HepG2 (cell line): Measurements from ENCODE around the gene TSG101. TPM values are rescaled to one million over a fixed set of nuclear protein-coding genes. Genes with fewer than 3 reads are reported as not detected.

ENCODE experiments used
- ATAC-seq: fragments of 200-7000 bp; cut with Tn5 transposase; 3 replicates; pipeline ENCODE4 v1.9.1; 2020; ENCODE audit warnings: mild to moderate bottlenecking, moderate library complexity
- BruUV-seq: library from RNA; stranded (reverse); fragments of 400-500 nt; replicated peaks from 2 replicates; lab custom pipeline; 2021; lab: Mats Ljungman, UMichigan
- CTCF ChIA-PET: fragments of 300-600 bp; formaldehyde crosslinking; extraction: SDS; loops from one replicate; lab custom pipeline; 2021; ENCODE audit warnings: low total read pairs, inconsistent platforms, low intra/inter-chr PET ratio; lab: Yijun Ruan, JAX
- POLR2A ChIA-PET: fragments of 350-600 bp; sonication (Branson Sonifier 250); formaldehyde crosslinking; loops from one replicate; lab custom pipeline; 2020; ENCODE audit warnings: antibody characterized with exemption, inconsistent platforms; lab: Yijun Ruan, JAX
- DNase-seq: peaks from one replicate; pipeline ENCODE4 v3.0.0-alpha.2; 2015; ENCODE audit warnings: low spot score
- FAIRE-seq: peaks from 3 replicates; lab custom pipeline; 2011; peaks lifted over from hg19 to GRCh38; lab: Jason Lieb, UNC
- H2AFZ ChIP-seq: one replicate; pipeline ENCODE4 v1.6.1; 2011; ENCODE audit warnings: low read length, inconsistent platforms
- H3K27ac ChIP-seq: fragments of 300-600 bp; 3 replicates; pipeline ENCODE4 v1.8.0; 2011; ENCODE audit warnings: mixed run types, mild to moderate bottlenecking, mixed read lengths, low read length, inconsistent platforms; ENCODE audit not compliant: insufficient read depth; ENCODE audit errors: extremely low read length
- H3K27me3 ChIP-seq, 2 experiments: fragments of 200-600 bp in 1 of 2; 2 replicates in 1 of 2; 3 replicates in 1 of 2; pipeline versions ENCODE4 v1.6.0 to v1.8.0; 2011; ENCODE audit warnings: low read length in 2 of 2, mild to moderate bottlenecking in 2 of 2, moderate library complexity in 2 of 2, inconsistent platforms in 1 of 2; ENCODE audit not compliant: insufficient read depth in 2 of 2, control insufficient read depth in 1 of 2
- H3K36me3 ChIP-seq, 2 experiments: fragments of 200-600 bp in 1 of 2; replicated peaks in 1 of 2; 2 replicates in 1 of 2; 3 replicates in 1 of 2; pipeline versions ENCODE4 v1.5.1 to v1.8.0; 2011; ENCODE audit warnings: low read length in 2 of 2, inconsistent platforms in 1 of 2; ENCODE audit not compliant: insufficient read depth in 2 of 2, control insufficient read depth in 1 of 2
- H3K4me1 ChIP-seq: 2 replicates; pipeline ENCODE4 v1.5.1; 2012; ENCODE audit warnings: low read length, inconsistent platforms; ENCODE audit not compliant: insufficient read depth
- H3K4me2 ChIP-seq: 2 replicates; pipeline ENCODE4 v1.6.0; 2011; ENCODE audit warnings: low read depth, low read length, inconsistent platforms
- H3K4me3 ChIP-seq, 3 experiments: fragments of 200-600 bp in 1 of 3; sonication (generic), shearing (Covaris generic) in 1 of 3; replicated peaks in 1 of 3; 2 replicates each; pipeline ENCODE4 v1.5.1; 2011 to 2016; ENCODE audit warnings: low read length in 3 of 3, inconsistent platforms in 2 of 3, low read depth in 2 of 3, mild to moderate bottlenecking in 2 of 3, control low read depth in 1 of 3, mixed read lengths in 1 of 3; ENCODE audit not compliant: insufficient read depth in 1 of 3
- H3K79me2 ChIP-seq: one replicate; pipeline ENCODE4 v1.6.1; 2011; ENCODE audit warnings: low read length, inconsistent platforms; ENCODE audit not compliant: insufficient read depth
- H3K9ac ChIP-seq: 2 replicates; pipeline ENCODE4 v1.6.0; 2011; ENCODE audit warnings: mild to moderate bottlenecking, low read depth, low read length, inconsistent platforms; ENCODE audit not compliant: insufficient read depth
- H3K9me3 ChIP-seq: 2 replicates; pipeline ENCODE4 v1.5.1; 2012; ENCODE audit warnings: mild to moderate bottlenecking, low read length
- H4K20me1 ChIP-seq: 2 replicates; pipeline ENCODE4 v1.6.0; 2011; ENCODE audit warnings: inconsistent platforms, mild to moderate bottlenecking, low read length, moderate library complexity; ENCODE audit not compliant: insufficient read depth
- MYPOP ChIP-seq: sonication (generic); formaldehyde crosslinking; IDR thresholded peaks from 2 replicates; pipeline ENCODE4 v1.8.1; 2023; ENCODE audit warnings: mild to moderate bottlenecking, moderate library complexity, missing genetic modification reagents
- SIX1 ChIP-seq: sonication (generic); formaldehyde crosslinking; IDR thresholded peaks from 2 replicates; pipeline ENCODE4 v1.4.0; 2020; ENCODE audit warnings: missing genetic modification reagents, borderline replicate concordance
- ZNF280B ChIP-seq: sonication (generic); formaldehyde crosslinking; IDR thresholded peaks from 2 replicates; pipeline ENCODE4 v1.5.0; 2020; ENCODE audit warnings: missing genetic modification reagents, mild to moderate bottlenecking, borderline replicate concordance
- ZNF75D ChIP-seq: sonication (generic); formaldehyde crosslinking; IDR thresholded peaks from 2 replicates; pipeline ENCODE4 v1.8.1; 2023; ENCODE audit warnings: missing genetic modification reagents, mild to moderate bottlenecking, borderline replicate concordance
- WGBS: methylation state at CpG from one replicate; pipeline ENCODE4 v1.1.6; 2017; ENCODE audit warnings: low lambda C conversion rate; 5-methylcytosine and 5-hydroxymethylcytosine counted together
- in situ Hi-C: cut with HindIII; loops from 2 replicates; pipeline ENCODE4 v1.10.0; 2017; ENCODE audit warnings: low pct_unique_long_range_greater_than_20kb; ENCODE audit not compliant: extremely low pct_ligation_motif_present
- intact Hi-C: fragments of 100-400 bp; cut with micrococcal nuclease; formaldehyde crosslinking; loops from one replicate; pipeline ENCODE4 v1.10.0; 2022; ENCODE audit not compliant: unreplicated experiment
- polyA plus RNA-seq, 8 experiments: library from polyadenylated mRNA; depleted of rRNA in 3 of 8; stranded (reverse) in 7 of 8; unstranded in 1 of 8; fragments of >200 nt; fragmentation: Illumina TruSeq in 4 of 8; extraction: Trizol in 4 of 8; gene quantifications; 2 replicates each; pipeline versions ENCODE4 v1.2.1 to v1.2.3, GENCODE V29; 2011 to 2016; ENCODE audit warnings: low read depth in 4 of 8, missing spikeins in 1 of 8, mixed read lengths in 1 of 8; ENCODE audit not compliant: insufficient read depth in 1 of 8
- total RNA-seq, 5 experiments: library from RNA; depleted of rRNA; stranded (reverse); fragments of >200 nt; fragmentation: Illumina TruSeq; extraction: Trizol; gene quantifications; 2 replicates each; pipeline ENCODE4 v1.2.3, GENCODE V29; 2016; ENCODE audit warnings: low read depth in 1 of 5
- TF ChIP-seq, protein P1 (sequence below): sonication (generic); formaldehyde crosslinking; IDR thresholded peaks from 2 replicates; pipeline ENCODE4 v1.8.0; 2022; ENCODE audit warnings: missing genetic modification reagents, mild to moderate bottlenecking, inconsistent platforms, borderline replicate concordance

TSG101 gene
- total and polyA plus RNA-seq, 2 of the 13 experiments (the other 11 are each of a cell fraction or from before 2014, with no cell fraction given), result 69.3 to 206 TPM

GRCh38 chr11:18471995-18472394 lies 54.7 kb downstream of the TSG101 start:
- H3K4me3 ChIP-seq, result no peak overlapping the region
- FAIRE-seq, result no peak
- H3K4me2 ChIP-seq, result no peak overlapping the region
- no peak overlapping the region for H3K27ac ChIP-seq
- H3K27me3 ChIP-seq, result no peaks in the 10 kb centered on the region
- H4K20me1 ChIP-seq, result no peaks in the 10 kb centered on the region
- no peaks in the 10 kb centered on the region for H3K9me3 ChIP-seq
- H3K36me3 ChIP-seq, result peaks cover 2 to 12% of the 10 kb centered on the region in 2 experiments; a peak in 4 of 5 replicates
- CTCF ChIA-PET, result no interaction called here
- H3K79me2 ChIP-seq, result no peaks in the 10 kb centered on the region
- in situ Hi-C loops (no loop called here), intact Hi-C loops (no loop called here)
- POLR2A ChIA-PET, result no interaction called here
- TF ChIP-seq ZNF75D (no peak), MYPOP (CRISPR knock-in tag) (no peak), ZNF280B (no peak), SIX1 (CRISPR knock-in tag) (no peak)
- TF ChIP-seq, protein P1, sequence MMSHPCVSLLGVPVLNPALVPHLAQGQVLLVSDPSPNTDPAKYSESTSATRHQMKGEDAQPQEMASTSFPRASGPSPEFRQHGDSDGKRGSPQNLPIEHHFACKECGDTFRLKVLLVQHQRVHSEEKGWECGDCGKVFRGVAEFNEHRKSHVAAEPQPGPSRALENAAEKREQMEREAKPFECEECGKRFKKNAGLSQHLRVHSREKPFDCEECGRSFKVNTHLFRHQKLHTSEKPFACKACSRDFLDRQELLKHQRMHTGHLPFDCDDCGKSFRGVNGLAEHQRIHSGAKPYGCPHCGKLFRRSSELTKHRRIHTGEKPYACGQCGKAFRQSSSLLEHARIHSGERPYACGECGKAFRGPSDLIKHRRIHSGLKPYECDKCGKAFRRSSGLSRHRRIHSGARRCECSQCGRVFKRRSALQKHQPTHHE, result no peak
- WGBS, result 100% methylated on average over 3 of the region's 3 CpGs
- BruUV-seq, result no TSS peak
- H2AFZ ChIP-seq, result no peak overlapping the region
- H3K9ac ChIP-seq, result no peak overlapping the region
- no peak for ATAC-seq
- no peak for DNase-seq
- no peaks in the 10 kb centered on the region for H3K4me1 ChIP-seq
